HG02938 (cell line): ENCODE data around the gene DPP4.

Experiments used
- ATAC-seq: cut with Tn5 transposase; IDR thresholded peaks from one replicate; pipeline ENCODE4 v1.9.1; 2021; ENCODE audit warnings: mild to moderate bottlenecking, moderate library complexity; ENCODE audit not compliant: unreplicated experiment

The DPP4 gene

DNA sequence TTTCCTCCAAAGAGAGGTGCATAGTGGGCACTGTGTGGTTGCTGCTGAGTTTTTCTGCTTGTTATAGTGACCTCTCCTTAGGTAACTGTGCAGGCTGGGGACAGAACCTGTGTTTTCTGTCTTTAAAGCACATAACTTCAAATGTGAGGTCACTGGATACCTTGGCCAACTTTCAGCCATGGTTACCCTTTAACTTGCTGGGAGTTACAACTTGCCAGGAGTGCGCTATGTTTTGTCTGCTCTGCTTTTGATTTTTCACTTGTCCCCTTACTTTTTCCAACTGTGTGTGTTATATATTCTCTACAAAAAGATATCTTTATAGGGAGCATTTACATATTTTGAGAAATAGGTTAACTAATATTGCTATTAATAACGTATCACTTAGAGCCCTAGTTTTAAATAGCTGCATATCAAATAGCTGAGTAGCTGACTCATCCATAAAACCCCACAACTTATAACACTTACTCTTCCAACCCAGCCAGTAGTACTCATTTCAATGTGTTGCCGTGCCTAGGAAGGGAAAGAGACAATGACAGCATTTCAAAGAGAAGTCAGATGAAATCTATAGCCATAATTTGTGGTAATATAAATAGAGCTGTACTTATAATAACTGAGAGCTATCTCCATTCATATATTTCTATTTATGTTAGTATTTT is 51.6 kb downstream of the DPP4 start:
- ATAC-seq: no peak

DNA sequence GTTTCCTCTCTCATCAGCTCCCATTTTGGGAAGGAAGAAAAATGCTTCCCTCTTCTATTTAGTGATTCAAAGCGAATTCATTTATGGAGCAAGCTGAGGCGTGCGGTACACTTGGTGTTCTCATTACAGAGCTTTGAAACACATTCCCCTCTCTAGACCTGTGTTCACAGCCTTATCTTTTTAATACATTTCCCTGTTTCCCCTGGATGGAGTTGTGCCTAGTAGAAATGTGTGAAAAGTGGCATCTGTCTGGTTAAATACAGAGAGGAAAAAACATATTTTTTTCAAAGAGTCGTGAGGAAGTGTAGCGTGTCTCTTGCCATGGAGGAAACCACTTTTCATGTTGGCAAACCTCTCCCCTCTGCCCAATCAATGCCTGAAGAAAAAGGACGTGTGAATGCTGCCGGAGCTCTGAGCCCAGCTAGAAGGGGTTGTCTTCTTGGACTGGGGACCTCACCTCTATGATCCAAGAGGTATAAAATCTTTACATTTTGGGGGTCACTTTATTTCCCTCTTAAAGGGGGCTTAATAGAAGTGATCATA is 52.4 kb downstream of the DPP4 start:
- ATAC-seq: no peak

DNA sequence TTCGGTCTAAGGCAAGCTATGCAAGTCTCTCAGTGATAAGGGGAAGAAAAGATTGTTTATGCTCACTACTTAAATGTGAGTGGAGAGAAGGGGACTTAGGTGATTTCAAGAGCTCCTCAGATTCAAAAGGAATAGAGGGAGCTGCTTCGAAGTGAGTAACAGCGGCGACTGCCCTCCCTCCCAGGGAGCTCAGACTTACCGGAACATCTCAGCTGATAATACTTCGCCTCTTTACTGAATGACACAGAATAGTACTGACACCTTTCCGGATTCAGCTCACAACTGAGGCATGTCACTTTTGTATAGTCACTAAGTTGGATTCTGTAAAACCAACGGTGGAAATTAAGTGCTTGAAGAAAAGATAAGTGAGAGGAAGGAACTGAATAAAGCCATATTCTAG is 55.5 kb downstream of the DPP4 start:
- ATAC-seq: no peak

DNA sequence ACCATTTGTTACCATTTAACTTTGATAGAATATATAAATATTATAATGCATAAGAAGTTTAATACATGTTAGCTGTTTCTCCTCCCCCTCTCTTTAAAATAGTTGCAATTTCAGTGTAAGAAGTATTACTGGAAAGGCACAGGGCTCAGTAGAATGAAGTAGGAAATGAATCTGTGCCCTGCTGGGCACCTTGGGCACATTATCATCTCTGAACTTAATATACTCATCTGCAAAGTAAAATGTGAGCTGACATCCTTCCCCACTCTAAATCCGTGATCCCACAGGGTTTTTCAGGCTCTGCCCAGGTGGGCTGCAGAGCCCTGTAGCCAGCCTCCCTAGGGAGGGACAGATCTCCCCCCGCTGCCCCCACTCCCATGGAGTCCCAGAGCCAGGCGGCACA is 56.8 kb downstream of the DPP4 start:
- no peak for ATAC-seq

DNA sequence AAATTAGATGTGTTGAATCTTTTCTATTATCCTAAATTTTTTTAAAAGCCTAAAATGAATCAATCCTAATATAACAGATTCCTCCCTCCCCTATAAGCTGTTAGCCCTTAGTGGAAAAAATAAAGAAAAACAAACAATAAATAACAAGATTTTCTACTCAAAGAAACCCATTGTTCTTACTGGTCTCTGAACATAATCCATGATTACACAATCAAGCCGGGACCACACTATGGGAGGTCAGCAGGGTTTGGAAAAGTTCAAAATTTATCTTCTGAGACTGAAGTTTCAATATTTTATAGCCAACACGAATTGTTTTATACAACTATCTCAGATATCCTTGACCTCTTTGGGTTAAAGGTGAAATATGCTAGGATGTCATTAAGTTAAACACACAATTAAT is 57.9 kb downstream of the DPP4 start:
- no peak for ATAC-seq

DNA sequence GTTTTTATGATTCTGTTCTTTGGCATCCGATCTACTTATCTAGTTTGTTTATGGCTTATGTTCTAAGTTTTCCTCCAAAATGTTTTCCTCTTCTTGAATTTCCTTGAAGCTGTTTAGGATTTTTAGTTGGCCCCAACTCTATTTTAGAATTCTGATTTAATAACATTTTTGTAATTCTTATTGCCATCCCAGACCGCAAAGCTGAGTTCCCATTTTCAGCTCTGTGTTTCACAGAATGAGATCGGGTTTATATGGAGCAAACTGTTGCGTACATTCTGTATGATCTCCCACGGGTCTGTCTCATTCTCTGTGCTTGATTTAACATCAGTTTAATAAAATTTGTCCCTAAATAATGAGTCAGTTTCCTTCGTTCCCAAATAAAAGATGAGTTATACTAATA is 59.3 kb downstream of the DPP4 start:
- ATAC-seq: no peak

DNA sequence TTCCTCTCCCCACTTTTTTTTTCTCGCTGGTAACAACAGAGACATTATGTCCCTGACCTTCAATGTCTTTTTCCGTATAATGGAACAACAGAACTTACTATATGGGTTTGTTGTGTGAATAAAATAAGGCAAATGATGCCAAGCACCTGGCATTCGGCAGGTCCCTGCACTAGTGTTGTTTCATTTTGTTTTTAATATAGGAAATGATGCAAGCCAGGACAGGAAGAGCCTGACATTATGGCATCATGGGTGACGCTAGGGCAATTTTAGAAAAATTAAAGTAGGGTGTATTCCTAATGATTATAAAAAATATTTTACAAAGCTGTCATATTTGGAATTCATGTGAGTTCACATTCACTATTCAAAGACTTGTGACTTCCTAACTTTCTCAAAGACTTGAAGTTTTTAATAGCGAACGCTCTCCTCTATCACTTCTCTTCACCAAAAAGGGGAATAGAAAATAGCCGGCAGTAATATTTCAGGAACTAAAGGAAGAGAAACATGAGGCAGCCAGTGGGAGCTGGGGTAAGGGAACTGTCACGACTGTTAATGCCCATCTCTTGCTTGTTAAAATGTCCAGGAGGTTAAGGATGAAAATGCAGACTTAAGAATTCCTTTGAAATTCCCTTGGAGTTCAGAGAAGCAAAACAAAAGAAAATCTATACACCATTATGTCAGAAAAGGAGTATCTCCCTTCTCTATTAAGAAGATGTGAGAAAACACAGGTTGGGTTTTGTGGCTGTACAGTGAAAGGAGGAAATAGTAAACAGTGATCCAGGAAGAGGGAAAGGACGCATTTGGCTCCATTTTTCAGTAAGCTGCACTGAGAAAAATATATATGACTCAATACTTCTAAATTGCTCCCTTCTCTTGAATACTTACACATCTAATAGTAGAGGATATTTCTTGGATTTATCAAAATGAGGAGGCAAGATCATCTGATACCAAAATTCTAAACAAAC is 60.2 kb downstream of the DPP4 start:
- no peak for ATAC-seq

DNA sequence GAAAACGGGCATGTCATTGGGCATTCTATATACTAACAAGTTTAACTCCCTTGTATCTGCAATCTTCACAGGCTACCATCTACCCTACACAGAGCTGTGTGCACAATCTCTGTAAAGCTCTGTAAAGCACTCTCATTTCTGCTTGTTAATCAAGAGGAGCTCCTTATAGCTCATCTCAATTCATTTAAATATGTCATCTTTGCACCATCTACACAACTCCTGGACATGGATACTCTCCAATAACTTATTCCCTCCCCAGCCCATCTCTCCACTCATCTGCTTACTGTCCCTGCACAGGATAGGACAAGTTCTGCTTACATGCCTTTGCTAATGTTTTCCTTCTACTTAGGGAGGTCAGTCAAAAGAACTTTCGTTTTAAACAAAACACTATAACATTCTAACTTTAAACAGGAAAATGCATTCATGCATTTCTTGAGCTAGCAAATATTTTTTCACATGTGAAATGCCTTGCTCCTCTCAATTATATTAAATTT is 61.4 kb downstream of the DPP4 start:
- ATAC-seq: no peak

DNA sequence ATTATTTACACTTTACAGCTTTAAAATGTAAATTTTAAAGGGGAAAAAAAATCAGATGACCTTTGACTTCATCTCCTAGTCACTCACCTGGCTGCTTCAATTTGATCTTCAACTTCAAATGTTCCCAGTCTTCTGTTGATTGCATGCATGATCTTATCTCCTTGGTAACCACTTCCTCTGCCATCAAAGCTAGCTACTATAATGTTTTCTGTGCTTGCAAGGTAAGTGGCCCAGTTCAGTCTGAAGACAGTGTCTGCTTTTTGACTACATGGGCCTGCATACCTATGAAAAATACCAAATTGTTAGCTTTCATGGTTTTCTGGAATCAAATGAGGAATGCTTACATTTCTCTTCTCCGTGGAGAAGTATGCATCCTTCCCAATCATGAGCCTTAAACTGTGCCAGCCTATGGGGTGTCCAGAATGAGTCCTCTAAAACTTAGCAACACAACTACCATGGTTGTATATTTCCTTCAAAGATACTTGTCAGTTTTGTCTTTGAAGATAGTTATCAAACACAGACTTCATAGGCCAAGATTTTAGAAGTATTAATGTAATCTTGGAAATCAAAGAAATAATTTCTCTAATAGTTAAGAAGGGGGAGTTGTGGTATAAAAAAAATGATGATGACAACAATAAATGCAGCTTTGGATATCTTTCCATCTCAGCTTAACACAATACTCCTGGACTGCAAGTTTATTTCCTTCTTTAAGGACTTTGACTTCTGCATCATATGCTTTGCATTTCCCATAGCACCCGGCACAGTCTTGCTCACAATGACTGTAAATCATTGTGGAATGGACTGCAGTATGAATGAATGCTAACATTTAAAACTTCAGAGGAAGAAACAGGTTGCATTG is 62.1 kb downstream of the DPP4 start:
- no peak for ATAC-seq

DNA sequence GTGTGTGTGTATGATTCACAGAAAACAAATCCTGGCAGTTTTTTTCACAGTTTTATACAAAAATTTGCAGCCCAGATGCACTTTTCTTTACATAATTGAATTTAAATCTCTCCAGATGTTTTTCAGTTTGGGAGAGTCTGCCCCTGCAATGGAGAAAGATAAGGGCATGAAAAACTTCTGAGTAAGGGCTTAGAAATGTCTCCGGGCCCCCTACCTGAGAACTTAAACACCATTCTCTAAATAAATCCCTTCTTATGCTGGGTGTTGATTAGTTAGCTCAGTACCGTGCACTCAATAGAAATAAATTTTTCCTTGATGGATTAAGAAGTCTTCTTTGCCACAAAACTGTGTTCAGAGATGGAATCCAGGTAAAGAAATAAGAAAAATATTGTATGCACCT is 64.5 kb downstream of the DPP4 start:
- ATAC-seq: no peak

DNA sequence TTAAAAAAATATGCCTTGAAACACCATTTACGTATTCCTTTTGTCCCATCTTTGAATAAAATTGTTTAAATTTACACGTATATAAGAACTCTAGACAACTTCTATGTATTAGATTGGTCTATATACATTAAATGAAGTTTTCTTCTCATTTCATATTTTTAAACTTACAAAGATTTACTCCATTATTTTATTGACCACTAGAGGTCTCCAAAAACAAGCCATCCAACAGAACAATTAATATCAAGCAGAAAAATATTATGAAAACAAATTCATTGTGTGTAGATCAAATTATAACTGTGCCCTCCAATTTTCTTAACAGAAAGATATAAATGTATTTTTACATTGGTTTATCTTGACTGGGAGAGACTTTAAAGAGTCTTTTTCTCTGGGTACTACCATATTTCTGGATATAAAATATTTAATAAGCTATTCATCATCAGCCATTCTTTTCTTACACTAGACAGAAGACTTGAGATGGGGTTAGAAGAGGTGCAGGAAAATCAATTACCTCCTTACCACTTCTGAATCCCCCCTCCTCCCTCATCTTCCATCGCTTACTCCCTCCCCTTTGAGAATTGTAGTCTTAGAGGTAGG is 66.5 kb downstream of the DPP4 start:
- ATAC-seq: no peak

DNA sequence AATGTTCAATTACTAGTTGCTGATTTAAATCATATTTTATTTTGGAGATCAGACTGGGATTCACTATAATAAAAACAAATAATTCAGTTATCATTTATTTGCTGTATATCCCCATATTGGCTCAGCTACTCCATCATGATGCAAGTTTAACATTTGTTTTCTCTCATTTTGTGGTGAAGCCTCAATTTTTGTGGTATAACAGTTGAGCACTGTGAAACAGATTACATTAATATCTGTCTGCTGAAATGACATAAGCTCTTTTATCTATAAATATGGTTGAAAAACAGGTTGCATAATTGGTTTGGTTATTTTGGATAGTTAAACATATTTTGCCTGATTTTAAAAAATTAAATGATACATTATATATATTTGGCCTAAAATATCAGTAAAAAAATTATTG is 67.7 kb downstream of the DPP4 start:
- ATAC-seq: no peak

DNA sequence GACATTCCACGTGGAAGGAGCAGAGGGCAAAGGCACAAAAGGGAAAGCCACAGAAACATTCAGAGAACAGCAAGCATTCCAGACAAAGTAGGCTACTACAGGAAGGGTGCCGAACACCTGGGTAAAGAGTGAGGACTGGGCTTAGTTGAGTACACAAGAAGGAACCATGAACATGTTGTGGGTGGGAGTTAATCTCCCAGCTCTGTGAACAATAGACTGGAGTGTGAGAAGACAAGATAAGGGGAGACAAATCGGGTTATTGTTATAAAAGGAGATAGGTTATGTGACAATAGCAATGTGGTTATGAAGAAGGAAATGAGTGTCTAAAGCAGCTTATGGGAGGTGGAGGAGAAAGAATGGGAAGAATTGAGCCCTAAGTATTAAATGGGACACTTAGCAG is 70.0 kb downstream of the DPP4 start:
- ATAC-seq: no peak

DNA sequence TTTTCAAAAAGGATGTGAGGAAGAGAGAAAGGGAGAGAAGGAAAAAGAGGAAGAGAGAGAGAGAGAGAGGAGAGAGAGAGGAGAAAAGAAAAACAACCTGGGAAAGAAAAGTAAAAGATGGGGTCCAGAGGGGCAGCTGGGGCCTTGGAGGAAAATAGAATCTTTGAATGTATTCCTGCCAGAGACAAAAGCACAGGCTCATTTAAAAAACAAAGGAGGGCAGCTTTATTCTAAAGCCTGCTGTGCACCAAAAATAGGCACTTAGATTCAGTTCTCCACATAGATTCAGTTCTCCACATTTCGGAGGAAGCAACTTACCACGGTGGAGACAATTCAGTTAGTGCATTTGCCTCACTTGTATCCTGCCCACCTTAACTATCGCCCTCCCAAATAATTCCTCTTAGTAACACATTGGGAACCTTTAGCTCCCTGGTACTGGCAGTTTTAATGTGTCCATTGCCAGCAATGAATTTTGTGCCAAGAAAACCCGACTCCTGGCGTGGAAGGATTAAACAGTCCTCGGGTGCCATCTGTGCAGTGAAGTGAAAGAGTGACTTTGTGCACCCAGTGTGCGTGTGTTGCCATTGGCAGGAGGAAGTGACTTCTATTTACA is 71.3 kb downstream of the DPP4 start:
- no peak for ATAC-seq

DNA sequence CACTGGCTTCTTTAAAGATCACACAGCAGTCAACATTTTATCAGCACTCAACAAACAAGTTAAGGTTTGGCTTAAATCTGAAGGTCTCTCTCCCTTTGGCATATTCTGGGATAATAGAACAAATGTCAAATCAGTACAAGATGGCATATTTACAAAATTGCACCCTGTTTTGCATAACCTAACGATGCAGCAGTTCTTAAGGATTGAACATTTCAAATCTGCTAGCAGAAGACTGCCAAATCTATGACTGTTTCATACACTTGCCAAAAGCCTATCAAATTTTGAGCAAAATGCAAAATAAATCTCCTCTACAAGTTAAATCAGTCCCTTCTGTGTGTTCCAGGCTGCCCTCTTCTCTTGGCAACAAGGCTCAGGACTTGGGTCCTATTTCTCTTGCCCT is 73.6 kb downstream of the DPP4 start:
- no peak for ATAC-seq

DNA sequence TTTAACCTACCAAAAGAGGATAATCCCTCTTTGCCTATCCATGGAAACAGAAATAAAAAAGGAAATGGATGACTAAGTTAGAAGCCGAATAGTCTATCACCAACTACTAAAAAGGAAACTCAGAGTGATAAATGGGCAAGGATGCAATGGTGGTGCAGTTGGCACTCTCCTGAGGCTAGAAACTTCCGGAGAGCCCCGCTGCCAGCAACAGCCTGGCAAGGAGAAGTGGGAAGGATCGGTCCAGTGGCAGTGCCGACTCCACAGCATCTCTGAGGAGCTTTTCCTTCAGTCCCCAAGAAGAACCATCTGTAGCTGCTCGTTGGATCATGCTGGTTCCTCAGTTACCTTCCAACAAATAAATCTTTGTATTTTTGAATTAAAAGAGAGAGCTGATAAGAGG is 74.7 kb downstream of the DPP4 start:
- ATAC-seq: no peak

DNA sequence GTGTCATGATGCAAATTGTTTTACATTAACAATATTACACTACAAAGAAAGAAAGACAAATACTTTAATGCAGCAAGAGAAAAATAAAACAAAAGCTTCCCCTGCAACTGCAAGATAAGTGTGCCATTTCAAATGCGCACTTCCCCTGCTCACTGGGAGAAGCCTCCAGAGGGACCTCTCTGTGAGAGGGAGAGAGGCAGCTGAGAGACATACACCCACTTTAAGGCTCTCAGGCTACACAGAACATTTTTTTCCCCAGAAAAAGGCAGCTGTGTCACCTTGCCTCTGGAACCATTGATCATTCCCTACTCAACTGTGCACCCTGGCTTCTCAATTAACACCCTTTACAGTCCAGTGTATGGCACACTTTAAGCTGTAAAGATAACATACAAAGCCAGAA is 75.2 kb downstream of the DPP4 start:
- ATAC-seq: no peak

DNA sequence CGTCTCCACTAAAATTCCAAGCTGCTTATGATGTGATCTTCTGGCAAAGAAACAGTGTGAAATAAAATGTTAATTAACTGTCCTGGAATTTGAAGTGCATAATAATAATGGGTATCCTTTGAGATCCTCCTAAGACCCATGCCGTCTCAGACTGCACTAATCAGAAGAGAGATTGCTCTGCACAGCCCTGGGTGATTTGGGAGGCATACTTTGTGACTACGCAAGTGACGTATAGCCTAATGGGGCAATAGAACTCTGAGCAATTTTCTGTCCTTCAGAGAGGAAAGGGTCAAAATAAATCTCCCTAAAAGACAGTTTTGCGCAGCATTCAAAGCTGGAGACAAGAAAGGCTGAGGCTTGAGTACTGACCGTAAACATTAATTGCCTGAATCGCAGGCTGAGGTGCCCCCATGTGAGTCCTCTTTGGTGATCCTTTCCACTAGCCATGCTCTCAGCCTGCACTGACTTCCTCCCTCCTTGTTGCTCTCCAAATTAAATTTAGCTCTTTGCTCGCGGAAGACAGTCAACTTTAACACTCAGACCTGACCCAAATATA is 76.0 kb downstream of the DPP4 start:
- ATAC-seq: no peak

DNA sequence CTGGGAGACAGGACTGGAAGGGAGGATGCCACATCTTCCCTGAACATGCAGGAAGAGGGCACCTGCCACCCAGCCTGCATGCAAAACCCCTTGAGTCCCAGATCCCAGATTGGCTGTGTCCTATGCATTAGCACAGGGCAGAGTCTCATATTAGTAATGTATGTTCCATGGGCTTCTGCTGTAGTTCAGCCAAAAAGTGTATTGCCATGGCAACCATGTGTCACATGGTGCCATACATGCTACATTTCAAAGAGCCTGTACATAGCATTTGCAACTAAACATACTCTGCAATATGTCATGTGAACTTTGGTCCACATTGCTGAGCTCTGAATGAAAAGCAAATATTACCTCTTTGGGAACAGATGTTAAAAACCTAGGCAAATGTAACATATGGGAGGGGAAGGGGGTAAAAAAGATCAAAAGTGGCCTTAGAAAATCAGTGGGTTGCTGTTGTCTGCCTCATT is 78.4 kb downstream of the DPP4 start:
- ATAC-seq: no peak
